PC-9 (cell line): Measurements from ENCODE around the gene ANKRD16.

Experiments
- EZH2 ChIP-seq: fragments of 200-600 bp; sonication (generic); IDR thresholded peaks from 2 replicates; pipeline ENCODE4 v1.8.0; 2017; ENCODE audit warnings: antibody characterized with exemption, low read depth
- TF ChIP-seq, protein P1 (sequence below): fragments of 200-600 bp; sonication (generic); conservative IDR thresholded peaks from 2 replicates; pipeline ENCODE4 v1.6.1; 2017; ENCODE audit warnings: mixed run types, antibody characterized with exemption, mild to moderate bottlenecking, moderate library complexity

GRCh38 chr10:5829267-5829666 lies 60.4 kb downstream of the ANKRD16 start:
- TF ChIP-seq, protein P1, sequence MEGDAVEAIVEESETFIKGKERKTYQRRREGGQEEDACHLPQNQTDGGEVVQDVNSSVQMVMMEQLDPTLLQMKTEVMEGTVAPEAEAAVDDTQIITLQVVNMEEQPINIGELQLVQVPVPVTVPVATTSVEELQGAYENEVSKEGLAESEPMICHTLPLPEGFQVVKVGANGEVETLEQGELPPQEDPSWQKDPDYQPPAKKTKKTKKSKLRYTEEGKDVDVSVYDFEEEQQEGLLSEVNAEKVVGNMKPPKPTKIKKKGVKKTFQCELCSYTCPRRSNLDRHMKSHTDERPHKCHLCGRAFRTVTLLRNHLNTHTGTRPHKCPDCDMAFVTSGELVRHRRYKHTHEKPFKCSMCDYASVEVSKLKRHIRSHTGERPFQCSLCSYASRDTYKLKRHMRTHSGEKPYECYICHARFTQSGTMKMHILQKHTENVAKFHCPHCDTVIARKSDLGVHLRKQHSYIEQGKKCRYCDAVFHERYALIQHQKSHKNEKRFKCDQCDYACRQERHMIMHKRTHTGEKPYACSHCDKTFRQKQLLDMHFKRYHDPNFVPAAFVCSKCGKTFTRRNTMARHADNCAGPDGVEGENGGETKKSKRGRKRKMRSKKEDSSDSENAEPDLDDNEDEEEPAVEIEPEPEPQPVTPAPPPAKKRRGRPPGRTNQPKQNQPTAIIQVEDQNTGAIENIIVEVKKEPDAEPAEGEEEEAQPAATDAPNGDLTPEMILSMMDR = no peak
- TF ChIP-seq EZH2 = no peak
